ENCODE results near the gene ARID2. TPM values are rescaled to one million over a fixed set of nuclear protein-coding genes. Genes with fewer than 3 reads are reported as not detected.

Gene ARID2
- total RNA-seq, 4 donors from 2014 or later = 10.5 to 25.0 (median 11.7) TPM

GRCh38 chr12:45898094-45898493 lies 168.6 kb downstream of the ARID2 start:
- H3K9me3 ChIP-seq = no peaks in the 10 kb centered on the region
- H3K27me3 ChIP-seq = no peaks in the 10 kb centered on the region
- H3K27ac ChIP-seq = no peak overlapping the region
- no peaks in the 10 kb centered on the region for H3K4me1 ChIP-seq
- intact Hi-C loops (cut with DNase I; ENCODE audit: low total_unique reads) (no loop called here), in situ Hi-C loops (cut with MboI; ENCODE audit: low sequenced_read_pairs in 4 of 4) (no loop called here)
- ATAC-seq (no peak), DNase-seq (no peak)
- TF ChIP-seq CTCF (IDR thresholded peaks at IDR 0.05 in 4 of 5, conservative IDR thresholded peaks at IDR 0.05 in 1 of 5) = no peak
- TF ChIP-seq POLR2A (IDR thresholded peaks at IDR 0.05) = no peak
- H3K4me3 ChIP-seq = no peak overlapping the region
- H3K36me3 ChIP-seq = peaks cover 4 to 39% of the 10 kb centered on the region in 2 donors

- Histone ChIP-seq H3K27me3 (no peaks in the 10 kb centered on the region), H3K4me3 (no peak overlapping the region), H3K9me3 (no peaks in the 10 kb centered on the region), H3K27ac (no peak overlapping the region), H3K36me3 (peaks cover 8 to 27% of the 10 kb centered on the region in 2 donors), H3K4me1 (no peaks in the 10 kb centered on the region)
- intact Hi-C loops (cut with DNase I; ENCODE audit: low total_unique reads) = no loop called here
- no peak for DNase-seq
- TF ChIP-seq POLR2A (IDR thresholded peaks at IDR 0.05) (no peak), CTCF (IDR thresholded peaks at IDR 0.05 in 4 of 5, conservative IDR thresholded peaks at IDR 0.05 in 1 of 5) (no peak)
- in situ Hi-C loops (cut with MboI; ENCODE audit: low sequenced_read_pairs in 4 of 4) = no loop called here
- ATAC-seq = no peak
Measured at GRCh38 chr12:45907955-45908354, 178.4 kb downstream of the ARID2 start.

GRCh38 chr12:45909041-45909713 lies 179.7 kb downstream of the ARID2 start:
- DNase-seq = no peak
- no peaks in the 10 kb centered on the region for H3K4me1 ChIP-seq
- peaks cover 8 to 27% of the 10 kb centered on the region in 2 donors for H3K36me3 ChIP-seq
- intact Hi-C loops (cut with DNase I; ENCODE audit: low total_unique reads) = no loop called here
- TF ChIP-seq CTCF (IDR thresholded peaks at IDR 0.05 in 4 of 5, conservative IDR thresholded peaks at IDR 0.05 in 1 of 5) (no peak), POLR2A (IDR thresholded peaks at IDR 0.05) (no peak)
- in situ Hi-C loops (cut with MboI; ENCODE audit: low sequenced_read_pairs in 4 of 4) = no loop called here
- no peak overlapping the region for H3K27ac ChIP-seq
- no peaks in the 10 kb centered on the region for H3K27me3 ChIP-seq
- ATAC-seq = no peak
- H3K9me3 ChIP-seq = no peaks in the 10 kb centered on the region
- H3K4me3 ChIP-seq = no peak overlapping the region

- in situ Hi-C loops (cut with MboI; ENCODE audit: low sequenced_read_pairs in 4 of 4) = no loop called here
- no peak for ATAC-seq
- H3K4me3 ChIP-seq = no peak overlapping the region
Measured at GRCh38 chr12:45912774-45913173, 183.3 kb downstream of the ARID2 start.

More at GRCh38 chr12:45912774-45913173, 183.3 kb downstream of the ARID2 start:
- Histone ChIP-seq H3K4me1 (no peaks in the 10 kb centered on the region), H3K9me3 (no peaks in the 10 kb centered on the region), H3K27ac (no peak overlapping the region), H3K27me3 (no peaks in the 10 kb centered on the region), H3K36me3 (peaks cover 8 to 10% of the 10 kb centered on the region in 2 donors)
- DNase-seq = no peak
- TF ChIP-seq CTCF (IDR thresholded peaks at IDR 0.05 in 4 of 5, conservative IDR thresholded peaks at IDR 0.05 in 1 of 5) (no peak), POLR2A (IDR thresholded peaks at IDR 0.05) (no peak)
- intact Hi-C loops (cut with DNase I; ENCODE audit: low total_unique reads) = no loop called here

Data from gastrocnemius medialis (tissue), 4 donors.